CD4-positive, alpha-beta T cell treated with Interleukin-17A for 4 hours (primary cell): ENCODE data around the gene ZNF845.
A peak's percentile ranks its signal among the peaks of the same experiment; 100 is the strongest.
"Not testable (repeated sequence)": the region's sequence is repeated elsewhere in the genome, so short reads cannot be mapped to it uniquely, and the experiment has no call there.

Source experiments
- DNase-seq: peaks from one replicate; pipeline ENCODE4 v3.0.0-alpha.2; 2020; ENCODE audit warnings: mixed read lengths

The ZNF845 gene

GRCh38 chr19:53388168-53388567 lies 54.6 kb downstream of the ZNF845 start:
- DNase-seq, result no peak

GRCh38 chr19:53388904-53389303 lies 55.4 kb downstream of the ZNF845 start:
- no peak for DNase-seq

DNA sequence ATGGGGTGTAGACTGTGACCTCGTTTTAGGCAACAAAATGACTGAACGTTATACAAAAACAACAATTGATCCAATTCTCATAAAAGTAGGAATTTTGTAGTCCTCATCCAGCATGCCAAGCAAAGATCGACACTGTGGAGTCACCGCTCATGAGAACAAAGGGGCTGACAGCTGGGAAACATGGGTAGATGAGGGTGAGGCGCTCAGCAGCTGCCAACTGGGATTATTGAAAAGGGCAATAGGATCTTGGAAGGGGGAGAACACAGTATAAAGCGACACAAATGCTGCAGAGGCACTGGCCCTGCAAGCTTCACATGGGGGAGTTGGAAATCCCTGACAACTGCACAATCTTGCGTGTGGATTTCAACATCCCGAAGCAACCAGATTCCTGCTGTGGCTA lies 56.0 kb downstream of the ZNF845 start:
- DNase-seq, result no peak

GRCh38 chr19:53389978-53390377 lies 56.4 kb downstream of the ZNF845 start:
- no peak for DNase-seq

- DNase-seq, result peak; percentile 9
These were observed 61.0 kb downstream of the ZNF845 start for GRCh38 chr19:53394522-53394973.

- DNase-seq, result peak; percentile 97
These were observed 61.7 kb downstream of the ZNF845 start, which contains the start of gene ZNF765 for GRCh38 chr19:53394974-53395839. Gene ZNF765, plus strand, starts transcription at chr19:53395149. Its CDS starts 2,867 bp downstream, at chr19:53398016.

DNA sequence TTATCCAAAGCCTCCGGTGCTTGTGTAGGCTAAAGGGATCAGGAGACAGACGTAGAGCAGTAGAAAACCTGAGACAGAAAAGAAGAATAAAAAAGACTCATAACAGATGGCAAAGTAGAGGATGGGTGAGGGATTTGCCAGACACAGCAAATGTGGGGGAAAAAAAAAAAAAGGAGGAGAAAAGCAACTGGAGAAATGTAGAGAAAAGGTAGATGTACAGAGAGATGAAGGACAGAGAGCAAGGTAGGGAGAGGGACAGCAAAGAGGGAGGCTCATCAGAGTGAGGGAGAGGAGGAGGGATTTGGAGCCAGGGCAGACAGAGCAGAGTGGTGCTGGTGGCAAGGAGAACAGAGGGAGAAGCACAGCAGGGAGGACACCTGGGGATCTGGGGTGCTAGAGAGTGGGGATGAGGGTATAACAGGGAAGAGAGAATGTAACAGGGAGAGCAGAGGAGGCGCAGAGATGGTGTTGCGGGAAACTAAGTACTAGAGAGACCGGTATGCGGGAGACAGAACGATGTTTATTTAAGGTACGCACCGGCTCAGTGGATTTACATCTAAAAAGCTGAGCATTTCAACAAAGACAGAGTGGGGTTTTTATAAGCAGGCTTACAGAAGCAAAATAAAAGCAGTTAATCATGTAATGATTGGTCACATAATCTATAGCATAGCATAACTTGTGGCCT lies 62.4 kb downstream of the ZNF845 start:
- DNase-seq, result not testable (repeated sequence)

DNA sequence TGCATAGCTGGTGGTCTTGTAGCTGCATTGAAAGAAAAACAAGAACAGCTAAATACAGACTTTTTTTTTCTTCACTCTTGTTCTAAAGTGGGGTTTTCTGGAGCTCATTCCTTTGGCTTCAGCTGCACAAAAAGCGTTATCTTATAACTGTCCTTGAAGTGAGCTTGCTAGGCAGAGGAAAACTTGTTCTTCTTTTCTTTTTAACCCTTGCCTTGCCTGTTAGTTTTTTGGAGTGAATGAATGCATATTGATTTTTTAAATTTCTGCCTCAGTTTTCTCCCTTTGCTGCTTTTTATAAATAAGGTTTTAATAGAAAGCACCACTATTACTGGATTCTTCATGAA lies 62.9 kb downstream of the ZNF845 start:
- no peak for DNase-seq

DNA sequence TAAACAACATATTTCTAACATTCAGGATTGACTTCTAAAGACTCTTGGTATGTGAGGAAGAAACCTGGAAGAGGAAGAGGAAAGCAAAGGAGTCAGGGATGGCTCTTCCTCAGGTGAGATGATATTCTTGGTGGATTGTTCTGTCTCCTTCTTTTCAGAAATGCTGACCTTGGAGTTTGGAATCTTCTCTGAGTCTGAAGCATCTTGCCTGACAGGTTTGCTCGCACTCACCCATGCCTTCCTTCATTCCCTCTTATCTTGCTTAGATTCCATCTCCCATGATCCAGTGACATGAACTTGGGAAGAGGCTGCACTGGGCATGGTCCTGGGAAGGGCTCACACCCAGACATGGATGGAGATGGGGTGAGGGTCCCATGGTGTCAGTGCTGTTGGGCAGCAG lies 64.4 kb downstream of the ZNF845 start:
- not testable (repeated sequence) for DNase-seq
